Astrocyte (in vitro differentiated cells and primary cell): ENCODE measurements around the gene RICTOR.

Experiments used
- CTCF ChIP-seq: IDR thresholded peaks from 2 replicates; pipeline ENCODE4 v1.5.1; 2011; ENCODE audit warnings: low read depth, mild to moderate bottlenecking, inconsistent platforms, low read length, moderate library complexity; ENCODE audit not compliant: insufficient read depth
- EZH2 ChIP-seq: IDR thresholded peaks from 2 replicates; pipeline ENCODE4 v1.6.1; 2012; ENCODE audit warnings: mild to moderate bottlenecking, low read length, inconsistent platforms; ENCODE audit not compliant: insufficient read depth

GRCh38 chr5:39119404-39120051 is 45.3 kb upstream of the RICTOR start:
- TF ChIP-seq CTCF (no peak), EZH2 (no peak)
